GM13977 (cell line): ENCODE data around the gene KCTD5.
"Not testable (repeated sequence)": the region's sequence is repeated elsewhere in the genome, so short reads cannot be mapped to it uniquely, and the experiment has no call there.

Experiments used
- DNase-seq: peaks from one replicate; pipeline ENCODE4 v3.0.0; 2012; ENCODE audit warnings: low spot score
- CTCF ChIP-seq: IDR thresholded peaks from 2 replicates; pipeline ENCODE4 v1.5.1; 2012; ENCODE audit warnings: mild to moderate bottlenecking, control low read depth; ENCODE audit not compliant: insufficient read depth; ENCODE audit errors: extremely low read depth, missing control alignments
- in situ Hi-C: fragments of 300-500 bp; cut with MboI; formaldehyde crosslinking; loops from one replicate; pipeline ENCODE4 v1.12.0; 2022; ENCODE audit warnings: low sequenced_read_pairs, low pct_unique_long_range_greater_than_20kb, mixed read lengths, inconsistent platforms; ENCODE audit not compliant: unreplicated experiment

KCTD5 gene

GRCh38 chr16:2692251-2692947 is 10.1 kb downstream of the KCTD5 start:
- no peak for TF ChIP-seq CTCF
- no peak for DNase-seq
- in situ Hi-C loops = no loop called here

GRCh38 chr16:2692948-2693651 is 10.8 kb downstream of the KCTD5 start:
- in situ Hi-C loops = no loop called here
- no peak for TF ChIP-seq CTCF
- no peak for DNase-seq

GRCh38 chr16:2696601-2697250 is 14.4 kb downstream of the KCTD5 start:
- in situ Hi-C loops, DNase-seq: not testable (repeated sequence)

- in situ Hi-C loops = no loop called here
- DNase-seq = no peak
- no peak for TF ChIP-seq CTCF
Measured at GRCh38 chr16:2697401-2697948, 15.2 kb downstream of the KCTD5 start.

- DNase-seq = no peak
- in situ Hi-C loops = no loop called here
- no peak for TF ChIP-seq CTCF
Measured at GRCh38 chr16:2698103-2698870, 16.0 kb downstream of the KCTD5 start.

- in situ Hi-C loops = no loop called here
Measured at GRCh38 chr16:2698965-2699750, 16.8 kb downstream of the KCTD5 start.

More at GRCh38 chr16:2698965-2699750, 16.8 kb downstream of the KCTD5 start:
- TF ChIP-seq CTCF = no peak
- DNase-seq = no peak
